GM12891 (cell line): ENCODE measurements around the gene CENATAC.
"Not testable (repeated sequence)": the region's sequence is repeated elsewhere in the genome, so short reads cannot be mapped to it uniquely, and the experiment has no call there.

Experiments used
- DNase-seq: peaks from one replicate; pipeline ENCODE4 v3.0.0; 2011; ENCODE audit warnings: low spot score; ENCODE audit not compliant: insufficient read length
- FAIRE-seq: peaks from 2 replicates; lab custom pipeline; 2011; peaks lifted over from hg19 to GRCh38; lab: Jason Lieb, UNC
- PAX5 ChIP-seq: IDR thresholded peaks from 2 replicates; pipeline ENCODE4 v1.6.1; 2011; ENCODE audit warnings: low read length, moderate library complexity, mild to moderate bottlenecking; ENCODE audit not compliant: insufficient read depth, severe bottlenecking
- POLR2A ChIP-seq: IDR thresholded peaks from 2 replicates; pipeline ENCODE4 v1.6.1; 2011; ENCODE audit warnings: low read depth, low read length, control low read depth
- POLR2AphosphoS5 ChIP-seq: IDR thresholded peaks from 2 replicates; pipeline ENCODE4 v1.6.1; 2011; ENCODE audit warnings: low read depth, low read length, control low read depth
- POU2F2 ChIP-seq: IDR thresholded peaks from 2 replicates; pipeline ENCODE4 v1.6.1; 2011; ENCODE audit warnings: low read depth, mild to moderate bottlenecking, control low read depth, low read length, moderate library complexity
- SPI1 ChIP-seq: IDR thresholded peaks from 2 replicates; pipeline ENCODE4 v1.6.1; 2011; ENCODE audit warnings: low read depth, low read length, control low read depth
- TAF1 ChIP-seq: IDR thresholded peaks from 2 replicates; pipeline ENCODE4 v1.6.1; 2011; ENCODE audit warnings: low read depth, low read length, control low read depth

The CENATAC gene

DNA sequence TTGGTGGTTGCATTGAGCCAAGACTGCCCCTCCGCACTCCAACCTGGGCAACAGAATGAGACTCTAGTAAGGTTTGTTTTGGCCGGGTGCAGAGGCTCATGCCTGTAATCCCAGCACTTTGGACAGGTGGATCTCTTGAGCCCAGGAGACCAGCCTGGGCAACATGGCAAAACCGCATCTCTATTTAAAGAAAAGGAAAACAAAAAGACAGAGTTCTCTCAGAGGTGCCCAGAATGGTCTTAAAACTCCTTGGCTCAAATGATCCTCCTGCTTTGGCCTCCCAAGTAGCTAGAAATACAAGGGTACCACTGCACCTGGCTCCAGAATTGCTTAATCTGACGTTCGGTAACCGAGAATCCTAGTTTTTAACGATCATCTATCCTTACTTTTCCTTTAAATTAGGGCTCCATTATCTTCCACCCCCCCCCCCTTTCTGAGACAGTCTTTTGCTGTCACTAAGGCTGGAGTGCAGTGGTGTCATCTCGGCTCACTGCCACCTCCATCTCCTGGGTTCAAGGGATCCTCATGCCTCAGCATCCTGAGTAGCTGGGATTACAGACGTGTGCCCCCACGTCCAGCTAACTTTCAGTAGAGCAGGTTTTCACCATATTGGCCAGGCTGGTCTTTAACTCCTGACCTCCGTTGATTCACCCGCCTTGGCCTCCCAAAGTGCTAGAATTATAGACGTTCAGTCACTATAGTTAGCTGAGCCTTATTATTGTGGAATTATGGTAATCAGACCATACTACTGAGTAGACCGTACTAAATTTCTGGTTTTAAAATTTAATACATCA lies 18.5 kb downstream of the CENATAC start:
- TF ChIP-seq PAX5 (no peak), POLR2AphosphoS5 (peak; percentile 29; the same call in 1 of the 2 replicates), POLR2A (peak; percentile 49; the same call in 1 of the 2 replicates)
- FAIRE-seq (no peak), DNase-seq (no peak)

DNA sequence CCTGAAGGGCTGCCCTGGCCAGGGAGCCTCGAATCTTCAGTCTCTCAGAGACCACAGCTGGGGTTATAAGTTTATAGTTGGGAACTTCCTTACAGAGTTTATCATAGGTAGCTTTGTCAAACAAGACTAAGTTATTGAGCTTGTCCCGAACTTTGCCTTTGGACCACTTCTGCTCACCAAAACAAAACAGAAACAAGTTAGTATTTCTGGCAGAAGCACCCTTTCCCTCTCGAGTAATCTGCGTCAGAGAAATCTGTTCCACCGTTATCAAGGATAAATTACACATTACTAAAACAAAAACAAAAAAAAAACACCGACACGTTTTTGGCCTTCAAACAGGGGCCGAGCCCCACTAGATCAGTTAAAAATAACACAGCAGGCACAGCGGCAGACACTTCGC lies 19.4 kb downstream of the CENATAC start:
- FAIRE-seq, DNase-seq: not testable (repeated sequence)

DNA sequence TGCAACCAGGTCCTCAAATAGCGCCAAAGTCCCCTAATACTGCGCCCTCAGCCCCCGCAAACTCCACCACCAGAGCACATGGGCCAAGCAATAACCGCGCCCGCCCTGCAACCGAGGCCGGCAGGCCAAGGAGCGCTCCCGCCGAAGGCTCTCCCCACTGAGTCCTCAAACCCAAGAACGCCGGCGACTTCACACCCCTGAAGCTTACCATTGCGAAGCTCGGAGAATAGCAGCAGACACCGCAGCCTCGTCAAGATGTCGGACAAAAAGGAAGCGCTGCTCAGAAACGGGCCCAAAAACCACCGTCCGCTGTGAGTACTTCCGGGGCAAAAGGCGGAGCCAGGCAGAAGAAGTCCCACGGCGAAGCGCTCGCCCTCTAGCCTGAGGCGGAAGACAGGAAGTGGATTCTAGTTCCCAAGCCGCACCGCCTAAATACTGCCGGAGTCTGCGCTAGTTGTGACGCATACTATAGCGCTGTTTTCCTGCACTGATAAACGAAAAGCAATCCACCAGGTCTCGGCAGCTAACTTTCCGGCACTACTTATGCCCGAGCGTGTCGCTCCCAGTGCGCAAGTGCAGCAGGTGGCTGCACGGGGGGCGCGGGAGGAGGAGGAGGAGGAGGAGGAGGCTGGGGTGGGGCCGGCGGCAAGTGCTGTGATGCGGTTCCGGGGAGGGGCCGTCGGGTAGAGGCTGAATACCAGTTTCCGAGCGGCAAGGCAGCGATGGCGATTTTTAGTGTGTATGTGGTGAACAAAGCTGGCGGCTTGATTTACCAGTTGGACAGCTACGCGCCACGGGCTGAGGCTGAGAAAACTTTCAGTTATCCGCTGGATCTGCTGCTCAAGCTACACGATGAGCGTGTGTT lies 20.4 kb downstream of the CENATAC start, which contains the start of the genes RPS25 and TRAPPC4:
Gene RPS25, minus strand, starts transcription at position 270 of the 865 bp plus-strand sequence. Its CDS starts 59 bp downstream, at position 211.
Gene TRAPPC4, plus strand, starts transcription at position 693 of the 865 bp plus-strand sequence. Its CDS starts 30 bp downstream, at position 723.
- peak; percentile 91 for FAIRE-seq
- TF ChIP-seq TAF1 (peak; percentile 93), SPI1 (peak; percentile 82), POLR2AphosphoS5 (peak; percentile 96), PAX5 (no peak), POLR2A (peak; percentile 96), POU2F2 (peak; percentile 80)
- peak; percentile 90 for DNase-seq

DNA sequence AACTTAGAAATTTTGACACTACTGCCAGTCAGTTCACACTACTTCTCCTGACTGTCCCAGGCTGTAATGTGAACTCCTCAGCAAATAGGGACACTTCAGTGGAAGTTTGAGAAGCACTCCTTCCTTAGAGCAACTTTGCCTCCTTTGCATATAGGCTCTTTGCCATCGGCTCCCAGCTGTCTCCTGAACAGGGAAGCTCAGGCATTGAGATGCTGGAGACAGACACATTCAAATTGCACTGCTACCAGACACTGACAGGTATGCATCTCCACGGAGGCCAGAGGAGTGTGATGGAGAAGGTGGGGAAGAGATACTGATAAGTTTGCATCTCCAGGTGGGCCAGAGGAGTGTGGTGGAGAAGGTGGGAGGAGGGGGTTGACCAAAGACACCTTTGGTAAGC lies 22.1 kb downstream of the CENATAC start:
- TF ChIP-seq POLR2AphosphoS5 (no peak), PAX5 (no peak), POU2F2 (no peak), TAF1 (no peak), SPI1 (no peak), POLR2A (no peak)
- no peak for FAIRE-seq
- DNase-seq: no peak

DNA sequence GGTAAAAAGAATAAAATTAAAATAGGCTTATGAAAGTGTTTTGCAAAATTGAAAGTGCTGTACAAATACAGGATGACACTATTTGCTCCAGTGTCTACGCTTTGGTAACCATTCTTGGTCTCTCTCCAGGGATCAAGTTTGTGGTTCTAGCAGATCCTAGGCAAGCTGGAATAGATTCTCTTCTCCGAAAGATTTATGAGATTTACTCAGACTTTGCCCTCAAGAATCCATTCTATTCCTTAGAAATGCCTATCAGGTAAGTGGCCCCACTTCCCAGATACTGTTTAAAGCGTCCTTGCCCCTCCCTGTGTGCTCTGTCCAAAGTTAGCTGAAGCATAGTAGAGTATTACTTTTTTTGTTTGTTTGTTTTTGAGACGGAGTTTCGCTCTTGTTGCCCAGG lies 23.7 kb downstream of the CENATAC start:
- FAIRE-seq (no peak), DNase-seq (no peak)
- TF ChIP-seq POLR2AphosphoS5 (no peak), SPI1 (no peak), PAX5 (no peak), TAF1 (no peak), POU2F2 (no peak), POLR2A (no peak)

DNA sequence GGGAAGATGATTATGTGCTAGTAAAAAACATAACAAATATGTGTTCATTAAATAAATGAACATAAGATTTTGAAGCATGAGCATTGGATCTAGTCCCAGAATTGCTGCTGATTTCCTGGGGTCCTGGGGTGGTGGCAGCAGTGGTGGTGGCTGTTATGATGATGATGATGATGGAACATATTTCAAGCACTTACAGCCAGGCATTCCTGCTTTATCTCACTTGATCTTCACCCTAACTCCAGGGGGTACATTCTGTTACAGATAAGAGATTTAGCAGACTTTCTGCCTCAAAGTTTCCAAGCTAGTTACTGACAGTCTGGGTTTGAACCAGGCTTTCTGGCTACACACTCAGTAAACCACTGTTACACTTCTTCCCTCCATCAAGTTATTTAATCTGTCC lies 25.8 kb downstream of the CENATAC start:
- TF ChIP-seq POLR2A (no peak), TAF1 (no peak), PAX5 (no peak), POU2F2 (no peak), SPI1 (no peak), POLR2AphosphoS5 (no peak)
- no peak for DNase-seq

DNA sequence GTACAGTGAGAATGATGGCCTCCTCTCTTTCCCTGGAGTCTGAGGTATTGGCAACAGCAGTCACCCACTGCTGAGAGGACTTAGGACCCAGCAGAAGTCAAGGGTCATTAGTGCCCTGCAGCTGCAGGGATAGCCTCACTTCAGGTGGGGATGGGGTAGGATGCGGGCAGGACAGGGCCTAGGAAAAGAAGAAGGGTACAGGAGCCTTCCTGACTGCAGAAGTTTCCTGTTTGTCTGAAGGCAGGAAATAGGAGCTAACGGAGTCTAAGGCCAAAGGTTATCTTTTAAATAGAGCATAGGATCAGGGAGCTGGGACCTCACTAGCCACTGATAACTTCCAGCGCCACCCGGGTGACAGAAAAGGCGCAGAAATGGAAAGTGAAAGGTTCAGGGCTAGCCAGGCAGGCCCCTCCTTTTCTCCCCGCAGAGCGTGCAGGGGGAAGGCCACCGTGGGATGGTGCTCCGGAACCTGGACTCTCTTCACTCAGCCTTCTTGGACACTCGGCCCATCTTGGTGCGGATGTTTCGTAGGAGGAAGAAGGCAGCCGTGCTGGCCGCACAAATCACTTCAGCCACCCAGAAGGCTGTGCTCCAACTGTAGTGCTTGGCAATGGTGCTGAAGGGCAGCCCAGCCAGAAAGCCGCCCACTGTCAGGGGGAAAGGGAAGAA lies 26.6 kb downstream of the CENATAC start:
- DNase-seq: no peak
- FAIRE-seq: no peak
- no peak for TF ChIP-seq PAX5
- no peak for TF ChIP-seq TAF1
- TF ChIP-seq POLR2AphosphoS5: no peak; the same call in 1 of the 2 replicates
- TF ChIP-seq POU2F2: no peak
- no peak for TF ChIP-seq SPI1
- TF ChIP-seq POLR2A: no peak

More for the DNA sequence above, 25.8 kb downstream of the CENATAC start:
- no peak for FAIRE-seq

DNA sequence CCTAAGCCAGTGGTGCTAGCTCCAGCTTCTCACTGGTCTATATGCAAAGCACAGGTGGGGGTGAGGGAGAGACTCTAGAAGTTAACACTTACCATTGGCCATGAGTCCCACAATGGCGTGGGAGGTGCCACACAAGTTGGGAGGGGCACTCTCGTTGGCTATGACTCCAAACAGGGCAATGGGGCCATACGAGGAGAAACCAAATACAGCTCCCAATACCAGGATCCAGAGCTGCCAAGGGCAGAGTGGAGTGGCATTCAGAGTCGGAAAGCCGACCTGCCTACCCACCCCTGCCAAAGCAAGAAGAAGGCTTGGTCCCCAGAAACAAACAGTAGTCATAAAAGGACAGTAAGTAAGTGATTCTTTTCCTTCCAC lies 27.1 kb downstream of the CENATAC start:
- no peak for TF ChIP-seq TAF1
- TF ChIP-seq POU2F2: no peak
- no peak for TF ChIP-seq PAX5
- no peak; the same call in 1 of the 2 replicates for TF ChIP-seq POLR2A
- TF ChIP-seq POLR2AphosphoS5: no peak
- TF ChIP-seq SPI1: no peak
- no peak for DNase-seq
- no peak for FAIRE-seq

DNA sequence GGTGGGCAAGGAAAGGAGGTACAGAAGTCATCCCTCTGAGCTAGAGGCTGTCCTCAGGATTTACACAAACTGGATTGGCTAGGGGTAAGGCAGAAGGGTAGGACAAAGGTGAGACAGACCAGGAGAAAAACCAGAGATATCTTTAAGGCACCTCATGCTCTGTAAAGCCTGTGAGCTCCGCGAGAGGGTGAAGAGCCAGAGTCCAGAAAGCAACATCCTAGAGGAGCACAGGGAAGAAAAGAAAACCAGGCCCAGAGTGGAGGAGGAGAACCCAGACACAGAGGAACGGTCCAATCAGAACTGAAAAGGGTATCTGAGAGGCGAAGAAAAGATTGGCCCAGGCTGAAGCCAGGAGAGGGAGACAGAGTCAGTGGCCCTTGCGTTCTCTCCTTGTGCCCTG lies 27.6 kb downstream of the CENATAC start:
- TF ChIP-seq TAF1: no peak
- TF ChIP-seq POU2F2: no peak
- TF ChIP-seq SPI1: no peak
- no peak for TF ChIP-seq POLR2A
- no peak for TF ChIP-seq PAX5
- no peak for TF ChIP-seq POLR2AphosphoS5
- DNase-seq: no peak
- FAIRE-seq: no peak
